Activated T-helper 1 cell treated with Interleukin-2 at 50 U/mL for 16 hours (primary cell): ENCODE measurements around the gene POLR3C.

Experiments used
- DNase-seq: peaks from one replicate; pipeline ENCODE4 v3.0.0-alpha.2; 2020; ENCODE audit warnings: low read depth

POLR3C gene

DNA sequence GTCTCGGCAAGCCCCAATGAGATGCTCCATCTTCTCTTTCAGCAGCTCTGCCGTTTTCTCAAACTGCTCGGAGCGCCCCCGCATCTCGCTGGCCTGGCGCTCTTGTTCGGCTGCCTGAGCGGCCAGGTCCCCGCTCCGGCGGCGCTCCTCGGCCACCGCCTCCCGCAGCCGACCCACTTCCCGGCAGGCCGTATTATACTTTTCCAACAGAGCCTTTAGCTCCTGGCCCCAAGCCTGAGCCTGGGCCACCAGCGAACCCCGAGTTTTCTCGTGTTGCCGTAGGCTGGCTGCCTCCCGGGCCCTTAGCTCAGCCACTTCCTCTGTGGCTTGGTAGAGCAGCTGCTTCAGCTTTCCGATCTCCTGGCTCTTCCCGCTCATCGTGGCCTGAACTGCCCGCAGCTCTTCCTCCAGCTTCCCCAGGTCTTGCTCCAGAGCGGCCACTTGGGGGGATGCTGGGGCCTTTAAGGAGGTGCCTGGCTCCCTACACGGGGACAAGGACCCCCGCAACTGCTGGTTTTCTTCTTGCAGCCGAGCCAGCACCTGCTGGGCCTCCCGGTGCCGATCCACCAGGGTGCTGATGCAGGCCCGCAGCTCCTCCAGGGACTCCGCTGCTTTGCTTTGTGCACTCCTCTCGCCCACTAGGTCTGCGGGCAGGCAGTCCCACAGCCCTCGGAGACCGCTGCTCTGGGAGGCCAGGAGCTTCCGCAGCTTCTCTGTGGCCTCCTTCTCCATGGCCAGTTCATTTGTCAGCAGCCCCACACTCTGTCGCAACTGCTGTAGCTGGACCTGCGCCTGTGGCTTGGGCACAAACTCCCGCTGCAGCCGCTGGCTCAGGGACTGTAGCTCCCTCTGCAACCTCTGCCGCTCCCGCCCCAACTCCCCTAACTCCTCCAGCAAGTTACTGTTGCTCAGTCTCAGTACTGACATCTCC lies 48.3 kb downstream of the POLR3C start:
- peak; percentile 21 for DNase-seq

- DNase-seq, result no peak
Observed at GRCh38 chr1:145874646-145875045, 50.6 kb downstream of the POLR3C start.

GRCh38 chr1:145877923-145878486 lies 54.0 kb downstream of the POLR3C start:
- DNase-seq, result no peak

DNA sequence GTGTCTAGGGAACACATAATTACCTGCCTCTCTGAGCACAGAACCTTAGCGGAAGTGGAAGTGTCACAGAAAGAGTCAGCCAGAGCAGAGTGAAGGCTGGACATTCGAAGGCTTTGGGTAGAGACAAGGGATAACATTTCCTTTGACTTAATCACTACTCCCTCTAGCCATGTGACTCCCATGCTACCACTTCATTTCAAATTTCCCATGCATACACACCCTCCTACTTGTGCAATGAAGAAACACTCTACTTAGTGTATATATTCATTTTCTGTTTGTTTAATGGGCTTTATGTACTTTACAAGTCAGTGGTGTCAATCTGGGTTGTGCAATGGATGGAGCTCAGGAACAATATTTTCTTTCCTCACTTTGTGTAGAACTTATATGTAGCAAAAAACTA lies 54.7 kb downstream of the POLR3C start:
- no peak for DNase-seq

DNA sequence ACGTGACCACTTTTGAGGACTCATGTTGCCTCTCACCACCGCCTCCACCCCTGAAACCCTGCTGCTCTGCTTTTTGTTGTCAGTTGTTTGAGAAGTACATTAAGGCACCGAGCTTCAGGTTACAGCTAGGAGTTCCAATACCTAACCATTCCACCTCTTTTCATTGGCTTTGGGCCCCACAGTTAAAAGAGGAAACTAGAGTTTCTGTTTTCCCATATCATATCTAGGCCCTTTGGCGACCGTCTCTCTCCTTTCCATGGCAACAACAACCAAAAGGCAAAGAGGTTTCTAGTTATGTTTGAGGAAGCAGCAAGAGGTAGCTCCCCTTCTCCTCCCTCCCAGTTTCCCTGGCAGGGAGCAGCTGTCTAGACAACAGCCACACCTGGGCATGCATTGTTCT lies 55.8 kb downstream of the POLR3C start:
- no peak for DNase-seq

GRCh38 chr1:145884675-145885074 lies 60.7 kb downstream of the POLR3C start:
- DNase-seq, result no peak

DNA sequence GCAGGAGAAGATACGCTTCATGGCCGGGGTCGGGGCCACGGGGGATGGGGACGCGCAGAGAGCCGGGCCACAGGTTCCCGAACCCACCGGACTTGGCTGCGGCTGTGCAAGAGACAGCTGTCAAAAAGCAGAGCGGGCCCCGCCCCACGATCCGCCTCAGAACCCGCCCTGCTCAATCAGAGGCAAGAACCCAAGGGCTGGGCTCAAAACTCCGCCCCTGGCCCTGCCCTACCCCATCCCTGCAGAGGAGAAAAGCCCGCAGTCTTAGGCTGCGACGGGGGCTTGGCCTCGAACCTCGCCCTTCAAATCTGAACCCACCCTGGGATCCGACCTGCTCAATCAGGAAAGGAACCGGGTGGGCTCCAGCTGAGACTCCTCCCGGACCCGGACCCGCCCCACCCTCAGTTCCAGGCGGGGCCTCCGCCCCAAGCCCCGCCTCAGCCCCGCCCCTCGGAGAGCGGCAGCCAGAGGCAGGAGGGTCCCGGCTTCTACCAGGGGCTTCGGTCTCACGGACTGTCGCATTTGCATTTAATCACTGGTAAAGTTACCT lies 61.8 kb downstream of the POLR3C start, which contains the start of gene ANKRD35:
TSS of gene ANKRD35 (minus strand) at position 129 of the 550 bp plus-strand sequence. CDS start at position 21, 108 bp downstream.
- DNase-seq, result peak; percentile 71

GRCh38 chr1:145886390-145886789 lies 62.4 kb downstream of the POLR3C start:
- DNase-seq, result no peak

DNA sequence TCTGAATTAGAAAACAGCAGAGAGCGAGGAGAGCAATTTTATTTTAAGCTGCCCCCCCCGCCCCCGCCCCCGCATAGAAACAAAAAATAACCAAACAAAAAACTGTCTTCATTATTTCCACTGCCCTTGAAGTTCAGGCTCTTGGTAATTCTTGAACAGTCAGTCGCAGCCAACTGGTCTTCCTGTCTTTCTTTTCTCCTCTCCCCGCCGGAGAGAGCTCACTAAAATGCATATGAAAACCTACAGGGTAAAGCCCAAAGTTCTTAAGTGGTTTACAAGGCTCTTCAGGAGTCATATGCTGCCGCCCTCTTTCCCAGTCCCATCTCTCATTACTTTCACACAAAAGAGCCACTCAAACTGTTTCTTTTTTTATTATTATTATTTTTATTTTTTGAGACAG lies 62.8 kb downstream of the POLR3C start:
- DNase-seq, result no peak

- DNase-seq, result no peak
Observed at GRCh38 chr1:145887631-145888030, 63.6 kb downstream of the POLR3C start.

- no peak for DNase-seq
Observed at GRCh38 chr1:145889722-145890121, 65.7 kb downstream of the POLR3C start.

DNA sequence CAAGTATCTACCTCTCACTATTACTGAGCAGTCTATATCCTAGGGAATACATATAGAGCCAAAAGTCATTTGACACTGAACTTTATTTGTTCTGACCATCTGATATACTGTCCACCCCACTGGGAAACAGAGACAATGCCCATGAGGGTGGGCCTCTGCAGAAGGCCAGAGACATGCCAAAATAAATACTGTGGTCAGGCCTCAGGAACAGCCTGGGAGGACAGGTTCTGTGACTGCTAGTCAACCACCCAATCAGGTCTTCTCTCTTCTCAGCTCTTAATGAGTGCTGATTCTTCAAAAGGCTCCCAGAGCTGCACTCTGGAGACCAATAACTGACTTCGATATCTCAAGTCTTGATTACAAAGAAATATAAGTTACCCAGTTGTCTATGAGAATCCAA lies 67.1 kb downstream of the POLR3C start:
- DNase-seq, result no peak

GRCh38 chr1:145891587-145892485 lies 67.8 kb downstream of the POLR3C start:
- DNase-seq, result peak; percentile 23

- no peak for DNase-seq
Observed at GRCh38 chr1:145892486-145893087, 68.6 kb downstream of the POLR3C start.

DNA sequence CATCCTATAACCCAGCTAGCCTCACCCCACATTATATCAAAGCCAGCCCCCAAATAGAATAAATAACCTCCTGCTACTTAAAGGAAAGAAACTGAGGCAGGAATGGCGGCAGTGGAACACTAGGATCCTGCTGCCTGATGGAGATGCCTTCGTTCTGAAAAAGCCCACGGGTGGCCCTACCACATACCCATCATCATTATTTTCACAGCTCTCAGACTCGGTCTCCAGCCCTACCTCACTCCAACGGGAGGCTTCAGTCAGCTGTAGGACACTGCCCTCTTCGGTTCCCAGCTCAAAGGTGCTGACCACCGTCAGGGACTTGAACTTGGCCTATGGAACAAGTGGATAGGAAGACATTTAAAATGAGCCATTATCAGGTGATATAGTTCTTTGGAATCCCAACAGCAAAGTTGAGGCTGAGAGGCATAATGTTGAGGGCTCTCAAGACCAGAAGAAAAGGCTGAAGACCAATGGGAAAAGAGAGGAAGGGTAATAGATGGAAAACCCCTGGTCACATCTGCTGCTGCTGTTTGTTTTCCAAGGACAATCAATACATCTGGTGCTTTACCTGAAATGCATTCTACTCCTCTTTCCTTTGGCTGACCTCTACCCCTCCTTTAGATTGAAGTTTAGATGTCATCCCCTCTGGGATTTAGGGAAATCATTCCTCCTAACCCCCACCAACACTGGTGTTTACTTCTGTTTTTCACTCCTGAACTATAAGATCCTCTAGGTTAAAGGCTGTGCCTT lies 69.5 kb downstream of the POLR3C start:
- no peak for DNase-seq
